Upper lobe of right lung (tissue), 1 donor: Measurements from ENCODE around the gene AHCYL1. TPM values are rescaled to one million over a fixed set of nuclear protein-coding genes. Genes with fewer than 3 reads are reported as not detected.
"Not testable (repeated sequence)": the region's sequence is repeated elsewhere in the genome, so short reads cannot be mapped to it uniquely, and the experiment has no call there.

Source experiments
- ATAC-seq: fragments of 200-7000 bp; cut with Tn5 transposase; one replicate; pipeline ENCODE4 v1.9.1; 2020; ENCODE audit warnings: mild to moderate bottlenecking, moderate library complexity
- DNase-seq: peaks from one replicate; pipeline ENCODE4 v3.0.0-alpha.2; 2020
- H3K27ac ChIP-seq: fragments of 200-600 bp; one replicate; pipeline ENCODE4 v1.8.0; 2022
- H3K27me3 ChIP-seq: fragments of 200-600 bp; one replicate; pipeline ENCODE4 v1.8.0; 2022; ENCODE audit warnings: mild to moderate bottlenecking
- H3K36me3 ChIP-seq: fragments of 200-600 bp; one replicate; pipeline ENCODE4 v1.8.0; 2022
- H3K4me1 ChIP-seq: fragments of 200-600 bp; one replicate; pipeline ENCODE4 v1.8.0; 2022
- H3K4me3 ChIP-seq: fragments of 200-600 bp; one replicate; pipeline ENCODE4 v1.8.0; 2022; ENCODE audit warnings: mild to moderate bottlenecking
- H3K9me3 ChIP-seq: fragments of 200-600 bp; one replicate; pipeline ENCODE4 v1.8.0; 2022
- CTCF ChIP-seq: fragments of 200-600 bp; IDR thresholded peaks from one replicate; pipeline ENCODE4 v1.8.0; 2022; ENCODE audit warnings: antibody characterized with exemption
- intact Hi-C: fragments of 100-400 bp; cut with DNase I; formaldehyde crosslinking; loops from one replicate; pipeline ENCODE4 v1.11.0; 2022
- total RNA-seq: library from RNA; stranded (reverse); fragmentation: NEBNext Ultra II Directional; extraction: Animal tissue kit (Norgen Biotek cat#: 25700); gene quantifications from one replicate; pipeline ENCODE4 v1.2.1, GENCODE V29; 2021
- donor health status: DM: no; HTN: yes; CAD: no; lungs with severe emphysema.

Gene AHCYL1
- total RNA-seq, 1 donor from 2014 or later: 91.7 TPM

GRCh38 chr1:109944541-109944940, 40.0 kb upstream of the AHCYL1 start:
- TF ChIP-seq CTCF: no peak
- DNase-seq (no peak), ATAC-seq (no peak)
- Histone ChIP-seq H3K27me3 (no peaks in the 10 kb centered on the region), H3K9me3 (no peaks in the 10 kb centered on the region), H3K4me1 (peaks cover 8% of the 10 kb centered on the region), H3K4me3 (no peak overlapping the region), H3K27ac (no peak overlapping the region), H3K36me3 (no peaks in the 10 kb centered on the region)
- intact Hi-C loops: no loop called here

GRCh38 chr1:109946511-109946910, 38.1 kb upstream of the AHCYL1 start:
- H3K27me3 ChIP-seq: no peaks in the 10 kb centered on the region
- no peak overlapping the region for H3K4me3 ChIP-seq
- TF ChIP-seq CTCF: no peak
- H3K4me1 ChIP-seq: peaks cover 8% of the 10 kb centered on the region
- H3K36me3 ChIP-seq: no peaks in the 10 kb centered on the region
- ATAC-seq (peak; percentile 49), DNase-seq (peak; percentile 26)
- no peaks in the 10 kb centered on the region for H3K9me3 ChIP-seq
- intact Hi-C loops: no loop called here
- no peak overlapping the region for H3K27ac ChIP-seq

- peak; percentile 85 for ATAC-seq
- H3K4me3 ChIP-seq: no peak overlapping the region
- intact Hi-C loops: no loop called here
- H3K27me3 ChIP-seq: no peaks in the 10 kb centered on the region
- no peak for DNase-seq
- no peaks in the 10 kb centered on the region for H3K36me3 ChIP-seq
- peaks cover 8% of the 10 kb centered on the region for H3K4me1 ChIP-seq
- peak overlapping the region; percentile 75 for H3K27ac ChIP-seq
- H3K9me3 ChIP-seq: no peaks in the 10 kb centered on the region
- TF ChIP-seq CTCF: no peak
Observed at GRCh38 chr1:109947582-109948284, 36.8 kb upstream of the AHCYL1 start.

- DNase-seq: no peak
- ATAC-seq: no peak
- no peaks in the 10 kb centered on the region for H3K27me3 ChIP-seq
- intact Hi-C loops: no loop called here
- peaks cover 8% of the 10 kb centered on the region for H3K4me1 ChIP-seq
- no peaks in the 10 kb centered on the region for H3K36me3 ChIP-seq
- no peak for TF ChIP-seq CTCF
- H3K9me3 ChIP-seq: no peaks in the 10 kb centered on the region
- peak overlapping the region; percentile 75 for H3K27ac ChIP-seq
- H3K4me3 ChIP-seq: no peak overlapping the region
Observed at GRCh38 chr1:109948285-109948630, 36.3 kb upstream of the AHCYL1 start.

- no peak for TF ChIP-seq CTCF
- Histone ChIP-seq H3K4me1 (peaks cover 8% of the 10 kb centered on the region), H3K9me3 (no peaks in the 10 kb centered on the region), H3K36me3 (no peaks in the 10 kb centered on the region), H3K27ac (no peak overlapping the region), H3K27me3 (no peaks in the 10 kb centered on the region), H3K4me3 (no peak overlapping the region)
- DNase-seq: no peak
- intact Hi-C loops: no loop called here
- no peak for ATAC-seq
Observed at GRCh38 chr1:109950038-109950437, 34.5 kb upstream of the AHCYL1 start.

- Histone ChIP-seq H3K4me3 (no peak overlapping the region), H3K27ac (no peak overlapping the region), H3K27me3 (no peaks in the 10 kb centered on the region), H3K9me3 (no peaks in the 10 kb centered on the region), H3K36me3 (no peaks in the 10 kb centered on the region), H3K4me1 (peaks cover 8% of the 10 kb centered on the region)
- intact Hi-C loops: no loop called here
- DNase-seq (no peak), ATAC-seq (no peak)
- TF ChIP-seq CTCF: no peak
Observed at GRCh38 chr1:109950509-109950908, 34.1 kb upstream of the AHCYL1 start.

GRCh38 chr1:109951501-109951900, 33.1 kb upstream of the AHCYL1 start:
- intact Hi-C loops, H3K36me3 ChIP-seq, H3K9me3 ChIP-seq, H3K4me3 ChIP-seq, H3K4me1 ChIP-seq, H3K27me3 ChIP-seq, H3K27ac ChIP-seq, ATAC-seq, DNase-seq: not testable (repeated sequence)
